Smooth muscle cell (in vitro differentiated cells): ENCODE results near the gene DGKG. TPM values are rescaled to one million over a fixed set of nuclear protein-coding genes. Genes with fewer than 3 reads are reported as not detected.
A peak's percentile ranks its signal among the peaks of the same experiment; 100 is the strongest.

ENCODE experiments used
- DNase-seq: peaks from one replicate; lab custom pipeline; 2025; ENCODE audit not compliant: unreplicated experiment; lab: John Stamatoyannopoulos, UW
- H2AFZ ChIP-seq: fragments of 200-600 bp; sonication (generic); 2 replicates; pipeline ENCODE4 v1.6.0; 2016; ENCODE audit warnings: antibody characterized with exemption, low read depth, mild to moderate bottlenecking
- H3F3A ChIP-seq: fragments of 200-600 bp; sonication (generic); 2 replicates; pipeline ENCODE4 v1.6.0; 2017; ENCODE audit warnings: antibody characterized with exemption, low read depth
- H3K27ac ChIP-seq: fragments of 200-600 bp; sonication (generic); 2 replicates; pipeline ENCODE4 v1.5.1; 2016; ENCODE audit warnings: low read depth, mild to moderate bottlenecking
- H3K27me3 ChIP-seq: fragments of 200-600 bp; sonication (generic); 2 replicates; pipeline ENCODE4 v1.6.1; 2016; ENCODE audit warnings: low read depth, mild to moderate bottlenecking
- H3K36me3 ChIP-seq: fragments of 200-600 bp; sonication (generic); 2 replicates; pipeline ENCODE4 v1.5.1; 2016; ENCODE audit warnings: low read depth
- H3K4me1 ChIP-seq: fragments of 200-600 bp; sonication (generic); 2 replicates; pipeline ENCODE4 v1.5.1; 2016; ENCODE audit warnings: low read depth
- H3K4me2 ChIP-seq: fragments of 200-600 bp; sonication (generic); 2 replicates; pipeline ENCODE4 v1.6.0; 2016; ENCODE audit warnings: mild to moderate bottlenecking
- H3K4me3 ChIP-seq: fragments of 200-600 bp; sonication (generic); 2 replicates; pipeline ENCODE4 v1.5.1; 2016; ENCODE audit warnings: mild to moderate bottlenecking
- H3K79me2 ChIP-seq: fragments of 200-600 bp; sonication (generic); 2 replicates; pipeline ENCODE4 v1.6.0; 2016; ENCODE audit warnings: low read depth, mild to moderate bottlenecking
- H3K9ac ChIP-seq: fragments of 200-600 bp; sonication (generic); 2 replicates; pipeline ENCODE4 v1.6.0; 2016; ENCODE audit warnings: low read depth
- H3K9me3 ChIP-seq: fragments of 200-600 bp; sonication (generic); replicated peaks from 2 replicates; pipeline ENCODE4 v1.5.1; 2016; ENCODE audit warnings: low read depth
- H4K20me1 ChIP-seq: fragments of 200-600 bp; sonication (generic); 2 replicates; pipeline ENCODE4 v1.6.0; 2016; ENCODE audit warnings: low read depth
- WGBS: methylation state at CpG from one replicate; pipeline ENCODE4 v1.1.7; 2016; ENCODE audit warnings: low lambda C conversion rate; 5-methylcytosine and 5-hydroxymethylcytosine counted together
- polyA plus RNA-seq: library from polyadenylated mRNA; unstranded; fragments of >200 nt; fragmentation: Nextera tagmentation; extraction: Ambion mirVana; gene quantifications from 2 replicates; pipeline ENCODE4 v1.2.1, GENCODE V29; 2016
- total RNA-seq: library from RNA; depleted of rRNA; stranded (reverse); fragments of >200 nt; gene quantifications from 2 replicates; pipeline ENCODE4 v1.2.3, GENCODE V29; 2014
- TF ChIP-seq, protein P1 (sequence below): fragments of 200-600 bp; sonication (generic); IDR thresholded peaks from 2 replicates; pipeline ENCODE4 v1.5.1; 2017; ENCODE audit warnings: borderline replicate concordance, mild to moderate bottlenecking, antibody characterized with exemption; ENCODE audit not compliant: insufficient read depth, poor library complexity, severe bottlenecking

DGKG gene
- total and polyA plus RNA-seq, 2 experiments from 2014 or later, result 0.64 TPM; not detected in 1

DNA sequence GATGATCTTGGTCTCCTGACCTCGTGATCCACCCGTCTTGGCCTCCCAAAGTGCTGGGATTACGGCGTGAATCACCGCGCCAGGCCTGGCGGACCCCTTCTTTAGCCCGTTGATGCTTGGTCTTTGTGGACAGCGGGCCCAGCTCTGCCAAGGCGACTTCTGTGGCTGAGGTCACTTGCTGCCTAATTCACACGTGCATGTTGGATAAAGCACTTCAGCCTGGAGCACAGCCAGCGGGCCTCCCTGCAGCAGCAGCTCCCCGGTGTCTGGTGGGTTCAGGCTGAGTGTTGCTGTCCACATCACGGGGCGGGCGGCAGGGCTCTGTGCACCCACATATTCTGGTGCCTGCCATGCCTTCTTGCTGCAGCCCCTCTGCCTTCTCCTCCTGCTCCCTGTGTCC, 88.4 kb downstream of the DGKG start:
- no peaks in the 10 kb centered on the region for H4K20me1 ChIP-seq
- TF ChIP-seq, protein P1, sequence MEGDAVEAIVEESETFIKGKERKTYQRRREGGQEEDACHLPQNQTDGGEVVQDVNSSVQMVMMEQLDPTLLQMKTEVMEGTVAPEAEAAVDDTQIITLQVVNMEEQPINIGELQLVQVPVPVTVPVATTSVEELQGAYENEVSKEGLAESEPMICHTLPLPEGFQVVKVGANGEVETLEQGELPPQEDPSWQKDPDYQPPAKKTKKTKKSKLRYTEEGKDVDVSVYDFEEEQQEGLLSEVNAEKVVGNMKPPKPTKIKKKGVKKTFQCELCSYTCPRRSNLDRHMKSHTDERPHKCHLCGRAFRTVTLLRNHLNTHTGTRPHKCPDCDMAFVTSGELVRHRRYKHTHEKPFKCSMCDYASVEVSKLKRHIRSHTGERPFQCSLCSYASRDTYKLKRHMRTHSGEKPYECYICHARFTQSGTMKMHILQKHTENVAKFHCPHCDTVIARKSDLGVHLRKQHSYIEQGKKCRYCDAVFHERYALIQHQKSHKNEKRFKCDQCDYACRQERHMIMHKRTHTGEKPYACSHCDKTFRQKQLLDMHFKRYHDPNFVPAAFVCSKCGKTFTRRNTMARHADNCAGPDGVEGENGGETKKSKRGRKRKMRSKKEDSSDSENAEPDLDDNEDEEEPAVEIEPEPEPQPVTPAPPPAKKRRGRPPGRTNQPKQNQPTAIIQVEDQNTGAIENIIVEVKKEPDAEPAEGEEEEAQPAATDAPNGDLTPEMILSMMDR, result no peak
- no peaks in the 10 kb centered on the region for H3K27me3 ChIP-seq
- no peak overlapping the region for H3K4me2 ChIP-seq
- no peak overlapping the region for H2AFZ ChIP-seq
- no peaks in the 10 kb centered on the region for H3K4me1 ChIP-seq
- H3K79me2 ChIP-seq, result no peaks in the 10 kb centered on the region
- H3K9me3 ChIP-seq, result no peaks in the 10 kb centered on the region
- H3K4me3 ChIP-seq, result no peak overlapping the region
- H3F3A ChIP-seq, result no peaks in the 10 kb centered on the region
- H3K9ac ChIP-seq, result no peak overlapping the region
- no peak overlapping the region for H3K27ac ChIP-seq
- no peaks in the 10 kb centered on the region for H3K36me3 ChIP-seq
- 87% methylated on average over 16 of the region's 16 CpGs for WGBS
- no peak for DNase-seq

DNA sequence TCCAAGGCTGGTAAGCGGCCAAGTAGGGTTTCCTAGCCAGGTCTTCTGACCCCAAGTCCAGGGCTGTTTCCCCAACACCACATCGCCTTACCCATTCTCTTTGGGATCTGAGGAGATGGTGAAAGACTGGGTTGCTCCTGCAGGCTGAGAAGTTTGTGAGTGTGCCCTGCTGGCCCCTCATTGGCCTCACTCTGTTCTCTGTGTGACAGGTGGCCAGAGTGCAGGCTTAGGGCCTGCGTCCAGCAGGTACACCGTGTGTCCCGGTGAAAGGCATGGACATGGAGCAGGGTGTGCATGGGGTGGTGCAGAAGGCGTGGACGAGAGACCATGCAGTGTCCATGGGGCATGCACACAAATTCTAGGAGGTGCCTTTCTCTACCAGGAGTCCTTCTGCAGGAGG, 91.3 kb downstream of the DGKG start:
- WGBS, result 96% methylated on average over 7 of the region's 7 CpGs
- Histone ChIP-seq H3K9me3 (no peaks in the 10 kb centered on the region), H3F3A (no peaks in the 10 kb centered on the region), H3K27ac (no peak overlapping the region), H3K79me2 (no peaks in the 10 kb centered on the region), H2AFZ (no peak overlapping the region), H3K9ac (no peak overlapping the region), H3K4me2 (no peak overlapping the region), H3K4me1 (no peaks in the 10 kb centered on the region), H3K27me3 (no peaks in the 10 kb centered on the region), H4K20me1 (no peaks in the 10 kb centered on the region), H3K36me3 (no peaks in the 10 kb centered on the region), H3K4me3 (no peak overlapping the region)
- TF ChIP-seq, protein P1, result no peak
- no peak for DNase-seq

DNA sequence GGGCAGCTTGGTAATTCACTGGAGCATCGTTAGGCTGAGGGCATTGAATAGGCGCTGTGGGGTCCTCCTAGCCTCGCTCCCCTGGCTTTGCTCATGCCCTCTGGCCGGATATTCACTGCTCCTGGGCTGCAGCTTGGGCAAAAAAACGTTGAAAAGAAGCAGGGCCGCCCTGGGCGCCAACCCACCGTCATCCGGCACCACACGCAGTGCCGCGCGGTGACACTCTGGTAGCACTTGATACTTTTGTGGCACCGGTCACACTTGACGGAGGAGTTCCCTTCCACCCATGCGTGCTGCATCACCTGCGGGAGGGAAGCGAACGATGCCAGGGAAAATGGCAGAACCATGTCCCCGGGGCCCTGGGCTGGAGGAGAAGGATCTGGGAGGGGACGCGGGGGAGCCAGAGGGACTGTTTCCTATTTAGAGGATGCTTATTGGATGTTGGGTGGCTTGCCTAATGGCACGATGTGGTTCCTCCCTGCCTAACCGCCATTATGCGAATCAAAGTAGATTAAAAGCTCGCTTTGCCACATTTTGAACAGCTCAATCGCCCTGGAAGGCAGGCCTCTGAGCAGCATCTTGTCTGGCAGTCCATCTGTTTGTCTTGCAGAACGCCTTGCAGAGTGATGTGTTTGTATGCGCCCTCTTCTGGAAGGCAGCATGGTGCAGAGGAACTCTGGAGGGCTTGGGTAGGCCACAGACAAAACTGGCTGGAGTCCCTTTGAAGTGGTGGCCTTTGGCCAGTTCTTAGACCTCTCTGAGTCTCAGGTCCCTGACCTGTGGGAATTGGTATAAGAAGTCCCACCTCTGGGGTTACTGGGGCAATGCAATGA, 93.2 kb downstream of the DGKG start:
- no peak overlapping the region for H3K27ac ChIP-seq
- WGBS, result 89% methylated on average over 29 of the region's 29 CpGs
- H3K9ac ChIP-seq, result no peak overlapping the region

More for the DNA sequence above, 93.2 kb downstream of the DGKG start:
- TF ChIP-seq, protein P1, result peak; percentile 19
- Histone ChIP-seq H3K4me2 (no peak overlapping the region), H3K4me1 (no peaks in the 10 kb centered on the region), H3K9me3 (no peaks in the 10 kb centered on the region), H3K79me2 (no peaks in the 10 kb centered on the region), H2AFZ (no peak overlapping the region), H3K36me3 (no peaks in the 10 kb centered on the region), H3F3A (no peaks in the 10 kb centered on the region), H4K20me1 (no peaks in the 10 kb centered on the region), H3K4me3 (no peak overlapping the region), H3K27me3 (no peaks in the 10 kb centered on the region)
- no peak for DNase-seq
